Dermis microvascular lymphatic vessel endothelial cell (primary cell): ENCODE measurements around the gene TMPRSS11D. TPM values are rescaled to one million over a fixed set of nuclear protein-coding genes. Genes with fewer than 3 reads are reported as not detected.

Source experiments
- total RNA-seq: library from RNA; depleted of rRNA; stranded (reverse); fragments of >200 nt; gene quantifications from 2 replicates; pipeline ENCODE4 v1.2.1, GENCODE V29; 2014

The TMPRSS11D gene
- total RNA-seq, 1 donor from 2014 or later: under 0.01 TPM

Other genes with a start within 250 kb of the TMPRSS11D start
- gene UBA6, start 182.8 kb downstream of the TMPRSS11D start, total RNA-seq: 80.9 and 89.8 TPM in 2 replicates
- not detected in 2 replicates for gene GNRHR, start 129.6 kb downstream of the TMPRSS11D start, total RNA-seq
- not detected in 2 replicates for gene TMPRSS11A, start 79.5 kb upstream of the TMPRSS11D start, total RNA-seq
- not detected in 2 replicates for gene TMPRSS11F, start 245.9 kb upstream of the TMPRSS11D start, total RNA-seq